Fibroblast of skin of back (primary cell): ENCODE measurements around the gene RGS9BP.
"Not testable (repeated sequence)": the region's sequence is repeated elsewhere in the genome, so short reads cannot be mapped to it uniquely, and the experiment has no call there.

Experiments
- DNase-seq: peaks from one replicate; pipeline ENCODE4 v3.0.0-alpha.2; 2013

Gene RGS9BP

DNA sequence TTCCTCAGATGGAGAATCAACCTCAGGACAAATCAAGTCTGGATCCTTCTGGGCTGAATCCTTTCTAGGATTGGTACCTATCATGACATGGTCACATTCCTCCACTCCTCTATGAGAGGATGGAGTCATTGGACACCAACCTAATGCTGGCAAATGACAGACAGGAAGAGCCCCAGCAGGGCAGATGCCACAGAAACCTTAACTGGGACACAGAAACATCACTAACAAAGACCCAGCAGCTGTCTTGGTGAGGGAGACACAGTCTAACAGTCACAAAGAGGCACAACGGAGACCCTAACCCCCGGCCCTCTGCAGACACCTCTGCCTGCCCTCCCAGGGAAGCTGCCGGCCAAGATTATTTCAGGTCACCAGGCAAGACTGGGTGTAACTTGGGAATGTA is 2.8 kb upstream of the RGS9BP start:
- no peak for DNase-seq

DNA sequence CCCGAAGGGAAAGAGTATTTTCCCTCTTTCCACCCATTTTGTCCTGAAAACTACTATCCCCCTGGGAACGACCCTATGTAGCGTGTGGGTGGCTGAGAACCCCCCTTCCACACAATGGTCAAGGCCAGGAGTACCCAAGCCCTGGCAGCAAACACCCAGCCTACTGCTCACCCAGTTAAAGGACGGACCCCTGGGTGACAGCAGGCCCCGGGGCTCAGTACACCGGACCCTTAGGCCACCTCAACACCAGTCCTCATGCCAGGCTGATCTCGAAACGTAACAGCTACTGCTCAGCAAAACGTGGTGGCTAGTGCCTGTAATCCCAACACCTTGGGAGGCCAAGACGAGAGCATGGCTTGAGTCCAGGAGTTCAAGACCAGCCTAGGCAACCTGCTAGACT is 2.1 kb upstream of the RGS9BP start:
- DNase-seq = no peak

DNA sequence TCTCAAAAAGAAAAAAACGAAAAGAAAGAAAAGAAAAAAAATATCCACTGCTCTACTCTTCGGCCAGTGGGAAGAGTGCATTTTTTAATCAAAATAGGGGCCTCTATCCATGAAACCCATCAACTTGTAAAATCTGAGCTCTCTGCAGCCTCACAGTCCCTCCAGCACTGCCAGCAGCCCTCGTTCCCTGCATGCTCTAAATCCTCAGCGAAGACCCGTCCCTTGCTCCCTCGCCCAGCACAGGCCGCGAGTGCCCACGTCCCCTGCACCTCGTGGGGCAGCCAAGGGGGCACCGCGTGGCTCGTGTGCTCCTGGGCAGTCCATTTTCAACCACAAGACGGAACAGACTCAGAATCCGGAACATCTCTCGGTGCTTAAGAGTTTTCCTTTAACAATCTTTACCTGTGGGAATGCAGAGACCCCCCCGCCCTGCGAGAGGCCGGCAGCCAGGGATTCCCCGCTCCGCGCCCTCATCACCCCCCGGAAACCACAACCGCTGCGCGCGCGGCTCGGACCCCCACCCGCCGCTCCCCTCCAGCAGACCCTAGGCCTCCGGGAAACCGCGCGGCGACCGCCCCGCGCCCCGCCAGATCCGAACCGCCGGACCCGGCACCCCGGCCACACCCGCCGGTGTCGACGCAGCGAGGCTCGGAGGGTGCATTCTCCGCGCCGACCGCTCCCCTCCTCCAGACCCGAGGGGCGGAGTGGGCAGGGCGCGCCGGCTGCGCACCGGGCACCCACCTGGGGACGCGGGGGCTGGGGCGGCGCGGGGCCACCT is 1.3 kb upstream of the RGS9BP start:
- DNase-seq = no peak

DNA sequence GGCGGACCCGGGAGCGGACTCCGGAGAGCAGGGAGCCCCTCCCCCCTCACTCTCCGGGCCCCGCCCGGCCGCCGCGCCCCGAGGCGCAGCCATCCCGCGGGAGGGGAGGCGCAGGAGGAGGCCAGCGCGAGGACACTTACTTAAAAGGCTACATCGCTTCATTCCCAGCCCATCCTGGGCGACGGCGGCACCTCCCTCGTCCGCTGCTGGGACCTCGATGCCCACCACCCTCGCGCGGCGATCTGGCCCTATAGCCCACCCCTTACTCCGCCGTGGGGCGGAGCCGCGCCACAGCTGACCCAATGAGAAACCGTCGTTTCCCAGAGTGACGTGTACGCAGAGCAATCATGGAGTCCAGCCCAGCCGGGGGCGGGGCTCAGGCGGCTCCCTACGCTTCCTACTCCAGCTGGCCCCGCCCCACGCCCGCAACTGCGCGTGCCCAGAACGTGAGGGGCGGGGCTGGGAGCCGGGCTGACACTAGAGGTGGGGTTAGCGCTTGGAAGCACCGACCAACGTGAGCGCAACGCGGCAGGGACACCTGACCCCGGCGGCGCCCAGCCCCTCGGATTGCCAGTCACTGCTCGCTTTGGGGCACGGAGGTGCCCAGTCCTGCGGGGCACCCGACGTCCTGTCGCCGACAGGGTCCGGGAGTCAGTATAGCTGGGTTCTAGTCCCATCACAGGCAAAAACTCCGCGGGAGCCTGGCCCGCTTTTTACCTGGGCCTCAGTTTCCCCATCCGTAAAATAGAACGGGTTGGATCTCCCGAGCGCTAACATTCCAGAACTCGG is 523 bp upstream of the RGS9BP start, which contains the start of gene ANKRD27:
Gene ANKRD27 (minus strand): TSS at position 250 of the 789 bp plus-strand sequence. CDS start 16,165 bp downstream, outside the sequence.
- peak; percentile 96 for DNase-seq

DNA sequence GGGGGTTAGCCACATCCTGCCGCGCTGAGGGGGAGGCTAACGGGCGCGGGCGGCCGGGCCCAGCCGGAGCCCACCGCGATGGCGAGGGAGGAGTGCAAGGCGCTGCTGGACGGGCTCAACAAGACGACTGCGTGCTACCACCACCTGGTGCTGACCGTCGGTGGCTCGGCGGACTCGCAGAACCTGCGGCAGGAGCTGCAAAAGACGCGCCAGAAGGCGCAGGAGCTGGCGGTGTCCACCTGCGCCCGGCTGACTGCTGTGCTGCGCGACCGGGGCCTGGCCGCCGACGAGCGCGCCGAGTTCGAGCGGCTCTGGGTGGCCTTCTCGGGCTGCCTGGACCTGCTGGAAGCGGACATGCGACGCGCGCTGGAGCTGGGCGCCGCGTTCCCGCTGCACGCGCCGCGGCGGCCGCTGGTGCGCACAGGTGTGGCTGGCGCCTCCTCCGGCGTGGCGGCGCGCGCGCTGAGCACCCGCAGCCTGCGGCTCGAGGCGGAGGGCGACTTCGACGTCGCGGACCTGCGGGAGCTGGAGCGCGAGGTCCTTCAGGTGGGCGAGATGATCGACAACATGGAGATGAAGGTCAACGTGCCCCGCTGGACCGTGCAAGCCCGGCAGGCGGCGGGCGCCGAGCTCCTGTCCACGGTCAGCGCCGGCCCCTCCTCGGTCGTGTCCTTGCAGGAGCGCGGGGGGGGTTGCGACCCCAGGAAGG is 692 bp downstream of the RGS9BP start:
- no peak for DNase-seq

DNA sequence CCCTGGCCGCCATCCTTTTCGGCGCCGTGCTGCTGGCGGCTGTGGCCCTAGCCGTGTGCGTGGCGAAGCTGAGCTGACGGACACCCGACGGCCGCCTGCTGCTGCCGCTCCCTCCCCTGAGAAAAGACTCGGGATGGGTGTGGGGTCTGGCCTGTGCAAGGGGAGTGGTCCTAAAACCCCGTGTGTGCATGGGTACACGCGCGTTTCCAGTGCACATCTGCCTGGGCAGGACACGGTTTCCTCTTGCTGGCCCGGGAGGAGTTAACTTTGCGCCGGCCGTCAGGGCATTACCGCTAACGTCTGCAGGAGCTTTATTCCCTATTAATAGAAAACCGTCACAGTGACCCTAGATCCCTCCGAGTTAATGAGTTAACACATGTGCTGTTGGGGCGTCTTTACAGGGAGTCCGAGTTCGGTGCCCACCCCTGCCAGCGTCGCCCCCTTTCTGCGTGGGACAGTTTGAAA is 1.3 kb downstream of the RGS9BP start:
- no peak for DNase-seq

DNA sequence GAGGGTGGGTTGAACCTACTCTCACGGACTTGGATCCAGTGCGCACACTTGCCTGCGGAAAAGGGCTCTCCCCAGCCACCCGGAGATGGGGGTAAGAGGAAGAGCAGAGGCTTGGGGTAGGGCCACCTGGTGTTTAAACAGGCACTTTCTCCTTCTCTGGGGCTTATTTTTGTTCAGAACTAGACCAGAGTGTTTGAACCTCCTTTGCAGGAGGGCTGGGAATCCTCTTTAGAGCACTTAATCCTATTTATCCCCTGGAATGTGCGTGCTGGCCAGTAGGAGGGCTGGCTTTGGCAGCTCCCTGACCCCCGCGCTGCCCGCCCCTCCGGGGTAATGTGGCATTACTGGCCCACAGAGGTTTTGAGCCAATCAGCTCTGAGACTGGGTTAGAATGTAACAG is 2.0 kb downstream of the RGS9BP start:
- DNase-seq = no peak

DNA sequence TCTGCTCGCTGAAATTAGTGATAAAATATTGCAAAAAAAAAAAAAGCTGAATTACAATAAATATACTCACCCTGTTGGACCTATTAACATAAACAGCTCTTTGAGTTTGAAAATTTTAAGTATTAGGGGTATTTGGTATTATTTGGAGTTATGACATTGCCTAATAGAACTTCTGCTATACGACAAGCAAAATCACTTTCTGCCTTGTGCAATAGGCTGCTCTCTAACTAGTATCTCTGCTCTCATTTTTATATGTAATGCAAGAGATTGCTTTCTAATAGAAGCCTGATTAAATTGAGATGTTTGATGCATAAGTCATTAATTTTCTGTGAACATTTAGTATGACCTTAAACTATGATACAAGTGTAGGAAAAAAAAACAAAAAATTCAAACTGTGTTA is 5.3 kb downstream of the RGS9BP start:
- no peak for DNase-seq

DNA sequence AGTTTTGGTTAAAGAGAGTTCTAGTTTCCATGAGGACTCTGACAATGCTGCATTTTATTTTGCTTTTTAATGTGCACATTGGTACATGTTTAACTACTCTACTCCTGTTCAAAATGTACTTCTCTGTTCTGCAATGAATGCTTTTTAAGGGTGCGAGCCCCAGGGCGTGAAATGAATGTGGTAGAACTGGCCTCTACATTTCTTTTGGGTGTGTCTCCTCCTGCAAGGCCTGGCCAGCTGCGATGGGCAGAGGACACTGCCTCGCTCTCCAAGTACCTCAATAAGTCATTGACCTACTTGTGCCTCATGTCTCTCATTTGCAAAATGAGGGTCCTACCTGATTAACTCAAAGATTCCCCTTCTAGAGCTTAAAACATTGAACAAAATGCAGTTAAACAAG is 6.7 kb downstream of the RGS9BP start:
- DNase-seq = no peak

DNA sequence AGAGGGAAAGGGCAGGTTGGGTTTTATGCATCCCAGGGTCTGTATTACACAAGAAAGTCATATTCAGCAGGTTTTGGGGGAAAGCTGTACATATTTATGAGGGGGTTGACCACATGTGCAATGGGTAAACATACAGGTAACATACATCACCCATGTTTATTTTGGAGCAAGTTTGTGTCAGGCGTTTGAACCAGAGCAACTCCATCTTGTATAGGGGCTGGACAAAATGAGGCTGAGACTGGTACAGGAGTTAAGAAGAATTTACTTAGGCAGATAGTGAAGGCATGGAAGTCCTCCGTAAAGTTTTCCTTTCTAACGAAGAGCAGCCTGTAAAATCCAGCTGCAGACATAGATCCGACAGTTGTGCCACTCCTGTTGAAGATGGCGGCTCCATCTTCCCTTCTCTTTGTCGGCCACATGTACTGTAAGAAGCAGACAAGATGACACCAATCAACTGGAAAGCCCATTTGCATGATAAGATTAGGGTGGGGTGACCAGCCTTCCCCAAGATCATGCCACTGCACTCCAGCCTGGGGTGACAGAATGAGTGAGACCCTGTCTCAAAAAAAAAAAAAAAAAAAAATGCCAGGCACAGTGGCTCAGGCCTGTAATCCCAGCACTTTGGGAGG is 11.3 kb downstream of the RGS9BP start:
- no peak for DNase-seq

DNA sequence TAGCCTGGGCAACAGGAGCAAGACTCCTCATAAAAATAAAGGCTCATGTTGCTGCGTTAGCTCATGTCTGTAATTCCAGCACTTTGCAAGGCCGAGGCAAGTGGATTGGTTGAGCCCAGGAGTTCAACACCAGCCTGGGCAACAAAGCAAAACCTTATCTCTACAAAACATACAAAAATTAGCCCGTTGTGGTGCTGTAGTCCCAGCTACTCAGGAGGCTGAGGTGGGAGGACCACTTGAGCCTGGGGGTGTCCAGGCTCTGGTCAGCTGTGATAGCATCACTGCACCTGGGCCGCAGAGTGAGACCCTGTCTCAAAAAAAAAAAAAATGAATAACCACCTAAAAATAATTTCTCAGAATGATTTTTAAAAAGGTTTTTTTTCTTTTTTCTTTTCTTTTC is 12.0 kb downstream of the RGS9BP start:
- no peak for DNase-seq

DNA sequence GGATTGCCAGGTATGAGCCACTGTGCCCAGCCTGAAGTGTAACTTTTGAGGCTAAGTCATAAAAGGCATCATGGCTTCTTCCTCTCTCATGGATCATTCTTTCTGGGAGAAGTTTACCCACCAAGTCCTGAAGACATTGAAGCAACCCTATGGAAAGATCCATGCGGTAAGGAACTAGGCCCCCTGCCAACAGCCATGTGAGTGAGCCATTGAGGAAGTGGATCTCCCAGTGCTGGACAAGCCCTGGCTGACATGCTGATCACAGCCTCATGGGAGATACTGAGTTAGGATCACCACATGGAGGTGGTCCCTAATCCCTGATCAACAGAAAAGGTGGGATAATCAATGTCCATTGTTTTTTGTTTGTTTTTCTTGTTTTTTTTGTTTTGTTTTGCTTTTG is 12.7 kb downstream of the RGS9BP start:
- no peak for DNase-seq

DNA sequence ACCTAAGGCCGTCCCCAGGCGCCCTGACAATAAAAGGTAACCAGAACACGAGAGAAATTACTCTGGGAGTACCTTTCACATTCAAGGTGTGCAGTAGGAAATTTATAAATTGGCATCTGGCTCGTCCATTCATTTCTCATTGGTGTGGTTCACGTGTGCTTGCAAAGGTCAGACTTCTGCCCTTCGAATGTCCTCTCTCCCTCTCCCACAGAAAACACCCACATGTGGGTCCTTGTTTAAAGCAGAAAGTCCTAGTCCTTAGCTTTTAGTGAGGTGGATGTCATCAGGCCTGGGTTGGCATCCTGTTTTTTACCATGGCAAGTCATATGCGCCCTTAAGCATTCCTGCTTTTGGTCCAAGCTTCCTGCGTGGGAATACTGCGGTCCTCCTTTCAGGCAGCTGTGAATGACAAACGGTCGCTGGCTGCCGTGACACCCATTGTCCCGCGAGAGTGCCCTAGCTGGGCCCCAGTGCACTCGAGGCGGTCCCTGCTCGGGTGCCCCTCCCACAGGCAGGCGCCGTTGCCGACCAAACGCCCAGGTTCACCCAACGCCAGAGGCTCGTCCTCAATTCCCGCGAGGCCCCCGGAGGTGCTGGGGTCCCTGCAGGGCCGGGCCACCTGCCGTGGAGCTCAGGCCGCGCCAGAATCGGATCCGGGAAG is 15.8 kb downstream of the RGS9BP start, which contains the start of gene NUDT19:
Gene NUDT19 (plus strand): TSS at position 531 of the 661 bp plus-strand sequence. CDS start 140 bp downstream, outside the sequence.
- peak; percentile 90 for DNase-seq

DNA sequence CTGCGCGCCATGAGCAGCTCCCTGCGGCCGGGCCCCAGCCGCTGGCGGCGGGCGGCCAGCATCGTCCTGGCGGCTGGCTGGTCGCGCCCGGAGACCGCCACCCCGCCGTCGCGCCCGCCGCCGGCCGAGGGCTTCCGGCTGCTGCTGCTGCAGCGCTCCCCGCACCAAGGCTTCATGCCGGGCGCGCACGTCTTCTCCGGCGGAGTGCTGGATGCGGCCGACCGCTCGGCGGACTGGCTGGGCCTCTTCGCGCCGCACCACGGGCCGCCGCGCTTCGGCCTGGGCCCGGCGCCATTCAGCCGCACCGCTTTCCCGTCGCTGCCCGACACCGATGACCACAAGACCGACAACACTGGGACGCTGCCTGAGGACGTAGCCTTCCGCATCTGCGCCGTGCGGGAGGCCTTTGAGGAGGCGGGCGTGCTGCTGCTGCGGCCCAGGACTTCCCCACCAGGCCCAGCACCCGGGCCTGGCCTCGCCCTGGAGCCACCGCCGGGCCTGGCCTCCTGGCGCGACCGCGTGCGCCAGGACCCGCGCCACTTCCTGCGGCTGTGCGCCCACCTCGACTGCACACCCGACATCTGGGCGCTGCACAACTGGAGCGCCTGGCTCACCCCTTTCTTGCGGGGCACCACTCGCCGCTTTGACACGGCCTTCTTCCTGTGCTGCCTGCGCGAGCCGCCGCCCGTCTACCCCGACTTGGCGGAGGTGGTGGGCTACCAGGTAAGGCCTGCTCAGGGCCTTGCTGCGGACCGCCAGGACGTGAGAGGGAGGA is 16.5 kb downstream of the RGS9BP start:
- DNase-seq = peak; percentile 69

DNA sequence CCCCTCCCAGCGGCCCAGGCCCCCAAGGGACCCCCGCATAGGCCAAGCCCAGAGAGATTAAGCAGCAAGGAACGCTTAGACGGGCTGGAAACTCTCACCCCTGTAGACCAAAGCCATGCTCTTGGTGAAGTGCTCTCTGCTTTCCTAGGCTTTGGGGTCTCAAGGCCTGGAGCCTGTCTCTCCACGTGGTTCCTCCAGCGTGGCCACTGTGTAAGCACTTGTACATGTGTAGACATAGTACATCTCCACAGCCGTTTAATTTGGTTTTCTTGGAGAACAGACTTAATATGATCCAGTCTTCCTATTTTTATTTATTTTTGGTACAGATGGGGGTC is 17.0 kb downstream of the RGS9BP start:
- DNase-seq = no peak

DNA sequence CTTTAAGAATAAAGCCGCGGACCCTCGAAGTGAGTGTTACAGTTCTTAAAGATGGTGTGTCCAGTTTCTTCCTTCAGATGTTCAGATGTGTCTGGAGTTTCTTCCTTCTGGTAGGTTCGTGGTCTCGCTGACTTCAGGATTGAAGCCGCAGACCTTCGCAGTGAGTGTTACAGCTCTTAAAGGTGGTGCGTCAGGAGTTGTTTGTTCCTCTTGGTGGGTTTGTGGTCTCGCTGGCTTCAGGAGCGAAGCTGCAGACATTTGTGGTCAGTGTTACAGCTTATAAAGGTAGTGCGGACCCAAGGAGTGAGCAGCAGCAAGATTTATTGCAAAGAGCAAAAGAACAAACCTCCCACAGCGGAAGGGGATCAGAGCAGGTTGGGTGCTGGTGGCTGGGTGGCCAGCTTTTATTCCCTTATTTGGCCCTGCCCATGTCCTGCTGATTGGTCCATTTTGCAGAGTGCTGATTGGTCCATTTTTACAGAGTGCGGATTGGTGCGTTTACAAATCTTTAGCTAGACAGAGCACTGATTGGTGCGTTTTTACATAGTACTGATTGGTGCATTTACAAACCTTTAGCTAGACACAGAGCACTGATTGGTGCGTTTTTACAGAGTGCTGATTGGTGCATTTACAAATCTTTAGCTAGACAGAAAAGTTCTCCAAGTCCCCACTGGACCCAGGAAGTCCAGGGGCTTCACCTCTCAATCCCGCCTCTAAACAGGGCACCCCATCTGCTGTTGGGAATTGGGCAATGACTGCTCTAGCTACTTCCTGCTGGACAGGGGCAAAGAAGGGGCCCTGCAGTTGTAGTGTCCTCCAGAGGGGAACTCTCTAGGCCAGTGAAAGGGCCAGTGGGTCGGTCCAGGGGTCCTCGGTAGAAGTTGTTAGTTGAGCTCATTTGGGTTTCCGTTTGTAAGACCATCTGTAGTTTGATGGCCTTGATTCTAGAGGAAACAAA is 17.8 kb downstream of the RGS9BP start:
- DNase-seq = not testable (repeated sequence)

DNA sequence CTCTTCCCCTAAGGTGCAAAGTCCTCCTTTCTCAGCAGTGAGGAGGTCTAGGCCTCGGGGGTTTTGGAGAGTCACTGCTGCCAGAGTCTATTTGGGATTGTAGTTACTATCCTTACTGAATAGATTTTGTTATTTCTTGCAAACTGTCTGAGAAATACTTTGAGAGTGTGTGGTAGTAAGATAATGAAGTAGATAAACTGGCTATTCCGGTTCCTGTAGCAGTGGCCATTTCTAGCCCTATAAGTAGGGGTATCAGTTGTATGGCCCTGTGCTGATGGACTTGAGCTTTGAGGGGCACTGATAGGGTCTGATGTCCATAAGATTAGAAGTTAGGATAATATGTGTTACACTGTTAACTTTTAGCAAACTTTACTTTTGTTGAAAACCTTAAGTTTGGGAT is 18.7 kb downstream of the RGS9BP start:
- not testable (repeated sequence) for DNase-seq

DNA sequence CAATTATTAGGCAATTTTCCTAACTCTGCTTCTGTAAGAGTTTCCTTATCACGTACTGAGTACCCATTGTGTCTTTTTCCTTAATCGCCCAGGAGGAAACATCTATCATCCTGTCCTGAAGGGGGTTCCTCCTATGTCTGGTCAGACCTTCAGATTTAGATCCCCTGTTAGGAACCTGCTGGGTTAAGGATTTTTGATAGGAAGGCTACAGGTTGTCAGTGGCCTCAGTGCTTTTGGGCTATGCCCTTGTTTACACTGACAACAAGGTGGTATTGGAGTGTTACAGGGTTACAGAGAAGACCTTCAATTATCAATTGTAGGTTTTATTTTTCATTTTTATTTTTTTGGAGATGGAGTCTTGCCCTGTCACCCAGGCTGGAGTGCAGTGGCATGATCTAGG is 19.2 kb downstream of the RGS9BP start:
- not testable (repeated sequence) for DNase-seq

DNA sequence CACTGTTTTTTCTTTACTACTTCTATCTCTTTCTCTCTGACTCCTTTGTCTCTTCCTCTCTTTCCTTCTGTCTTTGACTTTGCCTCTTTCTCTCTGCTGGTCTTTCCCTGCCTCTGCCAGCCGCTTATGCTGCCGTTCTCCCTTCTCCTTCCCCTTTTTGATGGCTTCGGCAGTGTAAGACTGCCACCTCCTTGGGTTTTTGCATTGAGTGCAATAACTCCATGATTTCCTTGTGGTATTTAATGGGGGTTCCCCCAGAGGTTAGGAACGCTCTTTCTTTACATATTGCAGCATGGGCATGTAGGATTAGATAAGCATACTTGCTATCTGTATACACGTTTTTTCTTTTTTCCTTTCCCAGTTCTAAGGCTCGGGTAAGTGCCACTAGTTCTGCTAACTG is 19.9 kb downstream of the RGS9BP start:
- not testable (repeated sequence) for DNase-seq

DNA sequence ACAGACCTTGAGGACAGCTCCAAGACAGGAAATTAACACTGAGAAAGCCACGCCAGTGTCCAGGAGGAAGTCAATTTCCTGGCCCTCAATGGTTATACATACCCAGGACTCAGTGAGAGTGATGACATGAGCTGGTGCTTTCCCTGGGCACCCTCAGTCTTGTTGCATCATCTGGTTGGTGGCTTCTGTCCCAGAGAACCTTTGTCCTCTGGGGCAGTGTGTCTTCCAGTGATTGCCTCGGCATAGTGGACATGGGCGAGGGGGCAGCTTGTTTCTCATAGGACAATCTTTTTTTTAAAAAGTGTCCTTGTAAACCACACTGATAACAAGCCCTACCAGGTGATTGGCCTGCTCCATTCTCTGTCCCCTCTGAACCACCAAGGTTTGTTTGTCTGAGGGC is 21.1 kb downstream of the RGS9BP start:
- not testable (repeated sequence) for DNase-seq
